ENCODE results near the gene FAM24B.

- TF ChIP-seq CTCF (IDR thresholded peaks at IDR 0.05): no peak
- no peak for TF ChIP-seq POLR2A (IDR thresholded peaks at IDR 0.05)
These were observed 17.6 kb downstream of the FAM24B start for GRCh38 chr10:122861711-122862161.

Measured in right lobe of liver (tissue), 4 donors.